Measurements from ENCODE around the gene EXT2. TPM values are rescaled to one million over a fixed set of nuclear protein-coding genes. Genes with fewer than 3 reads are reported as not detected.

Gene EXT2
- total and polyA plus RNA-seq, 2 donors from 2014 or later, result 29.8 to 54.1 TPM

DNA sequence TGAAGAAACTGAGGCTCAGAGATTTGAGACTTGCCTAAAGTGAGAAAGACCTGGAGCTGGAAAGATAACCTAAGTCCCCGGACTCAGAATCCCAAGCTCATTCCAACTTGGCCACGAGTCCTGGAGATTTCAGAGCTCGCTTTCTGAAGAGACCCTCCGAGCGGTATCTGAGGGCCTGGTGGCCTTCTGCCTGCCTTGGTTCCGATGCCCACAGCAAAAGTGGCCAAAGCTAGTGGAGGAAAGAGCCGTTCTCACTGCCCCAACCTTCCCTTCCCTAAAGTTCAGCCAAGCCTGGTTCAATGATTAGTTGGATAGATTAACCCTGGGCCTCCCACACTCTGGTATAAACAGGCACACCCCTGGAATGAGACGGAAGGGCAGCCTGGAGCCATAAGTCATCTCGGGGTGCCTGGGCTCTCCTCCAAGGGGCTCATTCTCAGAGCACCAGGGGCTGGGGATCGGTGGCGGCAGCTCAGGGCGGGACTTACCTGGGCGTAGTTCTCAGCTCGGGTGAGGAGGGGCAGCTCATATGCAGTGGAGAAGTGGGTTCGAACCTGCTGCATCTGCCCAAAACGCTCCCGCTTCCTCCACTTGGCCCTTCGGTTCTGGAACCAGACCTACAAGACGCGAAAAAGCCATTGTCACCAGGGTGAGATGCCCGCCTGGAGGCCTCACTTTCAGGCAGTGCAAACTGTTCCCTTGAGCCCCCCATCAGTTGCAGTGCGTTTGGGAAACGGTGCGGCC is 171.7 kb downstream of the EXT2 start:
- DNase-seq (no peak), FAIRE-seq (no peak)
- no peak overlapping the region for H3K27ac ChIP-seq (ENCODE audit: low read depth in 2 of 2, low read length in 2 of 2)
- intact Hi-C loops (cut with DNase I), result no loop called here
- no peaks in the 10 kb centered on the region for H3K9me3 ChIP-seq (ENCODE audit: control insufficient read depth in 2 of 3, insufficient read depth in 1 of 3, low read length in 3 of 3)
- H3K4me1 ChIP-seq (ENCODE audit: control insufficient read depth in 2 of 3, insufficient read depth in 2 of 3, low read depth in 1 of 3, low read length in 3 of 3), result no peaks in the 10 kb centered on the region
- TF ChIP-seq, protein P1, sequence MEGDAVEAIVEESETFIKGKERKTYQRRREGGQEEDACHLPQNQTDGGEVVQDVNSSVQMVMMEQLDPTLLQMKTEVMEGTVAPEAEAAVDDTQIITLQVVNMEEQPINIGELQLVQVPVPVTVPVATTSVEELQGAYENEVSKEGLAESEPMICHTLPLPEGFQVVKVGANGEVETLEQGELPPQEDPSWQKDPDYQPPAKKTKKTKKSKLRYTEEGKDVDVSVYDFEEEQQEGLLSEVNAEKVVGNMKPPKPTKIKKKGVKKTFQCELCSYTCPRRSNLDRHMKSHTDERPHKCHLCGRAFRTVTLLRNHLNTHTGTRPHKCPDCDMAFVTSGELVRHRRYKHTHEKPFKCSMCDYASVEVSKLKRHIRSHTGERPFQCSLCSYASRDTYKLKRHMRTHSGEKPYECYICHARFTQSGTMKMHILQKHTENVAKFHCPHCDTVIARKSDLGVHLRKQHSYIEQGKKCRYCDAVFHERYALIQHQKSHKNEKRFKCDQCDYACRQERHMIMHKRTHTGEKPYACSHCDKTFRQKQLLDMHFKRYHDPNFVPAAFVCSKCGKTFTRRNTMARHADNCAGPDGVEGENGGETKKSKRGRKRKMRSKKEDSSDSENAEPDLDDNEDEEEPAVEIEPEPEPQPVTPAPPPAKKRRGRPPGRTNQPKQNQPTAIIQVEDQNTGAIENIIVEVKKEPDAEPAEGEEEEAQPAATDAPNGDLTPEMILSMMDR (IDR thresholded peaks at IDR 0.05; ENCODE audit: borderline replicate concordance, extremely low read depth, insufficient read depth), result no peak
- no peak overlapping the region for H3K4me3 ChIP-seq (ENCODE audit: low read length in 3 of 3)
- no peaks in the 10 kb centered on the region for H3K27me3 ChIP-seq (ENCODE audit: control insufficient read depth, insufficient read depth, low read length)
- H3K9ac ChIP-seq (ENCODE audit: low read length in 3 of 3), result no peak overlapping the region
- H3K36me3 ChIP-seq (ENCODE audit: control insufficient read depth in 2 of 3, insufficient read depth in 3 of 3, low read length in 3 of 3), result no peaks in the 10 kb centered on the region

DNA sequence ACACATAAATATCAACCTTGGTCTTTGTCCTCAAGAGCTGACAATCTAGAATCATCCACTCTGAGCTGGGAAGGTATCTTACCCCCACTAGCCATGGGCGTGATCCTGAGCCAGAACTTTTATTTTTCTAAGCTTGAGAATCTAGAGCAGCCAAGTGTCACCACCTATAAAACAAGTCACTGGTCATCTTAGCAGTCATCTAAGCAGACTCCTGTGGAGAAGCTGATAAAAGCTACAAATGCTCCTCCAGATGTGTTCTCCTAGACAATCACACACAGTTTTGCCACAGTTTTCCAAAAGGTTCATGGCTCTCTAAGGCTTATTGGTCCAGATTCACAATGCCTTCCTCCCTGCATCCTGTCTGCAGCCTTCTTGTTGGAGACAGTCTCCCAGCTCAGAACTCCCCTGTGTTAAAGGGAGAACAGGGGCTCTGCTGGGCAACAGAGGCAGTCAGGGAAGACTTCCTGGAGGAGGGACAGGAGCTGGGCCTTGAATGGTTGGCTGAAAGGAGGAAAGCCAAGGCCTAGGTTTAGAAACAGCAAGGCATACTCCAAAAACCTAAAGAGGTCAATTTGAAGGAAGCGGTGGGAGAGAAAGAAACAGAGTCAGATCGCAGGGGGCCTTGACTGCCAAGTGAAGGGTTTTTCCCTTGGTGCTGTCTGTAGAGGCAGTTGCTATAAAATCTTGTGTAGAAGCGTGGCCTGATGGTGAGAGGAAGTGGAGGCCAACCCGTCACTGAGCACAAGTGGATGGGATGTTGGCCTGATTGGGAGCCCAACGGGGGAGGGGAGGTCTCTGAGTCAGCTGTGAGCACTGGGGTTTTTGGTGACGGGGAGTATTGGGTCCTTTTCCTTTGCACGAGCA is 172.5 kb downstream of the EXT2 start:
- Histone ChIP-seq H3K4me1 (ENCODE audit: control insufficient read depth in 2 of 3, insufficient read depth in 2 of 3, low read depth in 1 of 3, low read length in 3 of 3) (no peaks in the 10 kb centered on the region), H3K27me3 (ENCODE audit: control insufficient read depth, insufficient read depth, low read length) (no peaks in the 10 kb centered on the region), H3K36me3 (ENCODE audit: control insufficient read depth in 2 of 3, insufficient read depth in 3 of 3, low read length in 3 of 3) (no peaks in the 10 kb centered on the region), H3K9ac (ENCODE audit: low read length in 3 of 3) (no peak overlapping the region), H3K4me3 (ENCODE audit: low read length in 3 of 3) (no peak overlapping the region), H3K27ac (ENCODE audit: low read depth in 2 of 2, low read length in 2 of 2) (no peak overlapping the region), H3K9me3 (ENCODE audit: control insufficient read depth in 2 of 3, insufficient read depth in 1 of 3, low read length in 3 of 3) (no peaks in the 10 kb centered on the region)
- intact Hi-C loops (cut with DNase I), result no loop called here
- FAIRE-seq, result no peak
- no peak for DNase-seq
- TF ChIP-seq, protein P1 (IDR thresholded peaks at IDR 0.05; ENCODE audit: borderline replicate concordance, extremely low read depth, insufficient read depth), result no peak

DNA sequence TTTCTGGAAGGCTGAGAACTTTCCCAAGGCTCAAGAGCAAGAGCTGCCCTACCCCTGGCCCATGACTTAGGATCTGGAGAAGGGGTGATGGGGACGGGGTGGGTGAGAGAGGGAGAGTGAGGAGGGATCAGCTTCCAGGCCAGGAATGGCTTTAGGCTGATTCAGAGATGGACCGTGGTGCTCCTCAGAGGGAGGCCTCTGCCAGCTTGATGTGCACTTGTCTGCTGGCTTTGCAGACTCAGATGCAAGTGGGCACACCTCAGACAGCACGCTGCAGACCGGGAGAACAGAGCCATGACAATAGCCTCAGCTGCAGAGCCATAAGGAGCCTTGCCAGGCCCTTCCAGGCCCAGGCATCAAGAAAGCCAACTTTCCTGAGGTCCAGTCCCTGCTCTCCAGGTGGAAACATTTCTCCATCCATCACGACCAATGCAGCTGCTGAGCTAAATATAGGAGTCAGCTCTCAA is 173.2 kb downstream of the EXT2 start:
- no peak overlapping the region for H3K27ac ChIP-seq (ENCODE audit: low read depth in 2 of 2, low read length in 2 of 2)
- DNase-seq (no peak), FAIRE-seq (no peak)
- intact Hi-C loops (cut with DNase I), result no loop called here
- H3K4me3 ChIP-seq (ENCODE audit: low read length in 3 of 3), result no peak overlapping the region
- H3K9ac ChIP-seq (ENCODE audit: low read length in 3 of 3), result no peak overlapping the region
- no peaks in the 10 kb centered on the region for H3K27me3 ChIP-seq (ENCODE audit: control insufficient read depth, insufficient read depth, low read length)
- no peaks in the 10 kb centered on the region for H3K4me1 ChIP-seq (ENCODE audit: control insufficient read depth in 2 of 3, insufficient read depth in 2 of 3, low read depth in 1 of 3, low read length in 3 of 3)
- no peaks in the 10 kb centered on the region for H3K36me3 ChIP-seq (ENCODE audit: control insufficient read depth in 2 of 3, insufficient read depth in 3 of 3, low read length in 3 of 3)
- TF ChIP-seq, protein P1 (IDR thresholded peaks at IDR 0.05; ENCODE audit: borderline replicate concordance, extremely low read depth, insufficient read depth), result no peak
- no peaks in the 10 kb centered on the region for H3K9me3 ChIP-seq (ENCODE audit: control insufficient read depth in 2 of 3, insufficient read depth in 1 of 3, low read length in 3 of 3)

Data from kidney (tissue), 14 donors.